ENCODE data around the gene FIG4. TPM values are rescaled to one million over a fixed set of nuclear protein-coding genes. Genes with fewer than 3 reads are reported as not detected.

FIG4 gene
- total RNA-seq, 1 experiment from 2014 or later: 23.1 TPM

- WGBS (ENCODE audit: extremely low coverage, insufficient read length, low lambda C conversion rate): no CpG with 5 or more reads among the region's 5 CpGs
- Histone ChIP-seq H3K79me2 (ENCODE audit: insufficient read depth, low read length) (no peaks in the 10 kb centered on the region), H2AFZ (ENCODE audit: low read length) (no peak overlapping the region), H3K23ac (ENCODE audit: insufficient read length, low read depth, low read length) (no peak overlapping the region), H3K23me2 (ENCODE audit: insufficient read length, low read depth, low read length, poor library complexity, severe bottlenecking) (no peaks in the 10 kb centered on the region), H4K91ac (ENCODE audit: insufficient read length, low read depth, low read length) (no peak overlapping the region), H2AK5ac (ENCODE audit: insufficient read length, low read length) (no peak overlapping the region), H2BK12ac (ENCODE audit: insufficient read length, low read depth, low read length) (no peak overlapping the region), H3K18ac (ENCODE audit: insufficient read length, low read depth, low read length) (no peak overlapping the region), H2BK15ac (ENCODE audit: low read depth, low read length) (no peak overlapping the region), H3K4me1 (ENCODE audit: insufficient read depth, low read length) (no peaks in the 10 kb centered on the region), H3K14ac (ENCODE audit: insufficient read depth, low read length) (no peak overlapping the region), H3K9me3 (ENCODE audit: control insufficient read depth, low read depth, low read length) (no peaks in the 10 kb centered on the region), H3K56ac (ENCODE audit: insufficient read length, low read depth, low read length) (no peak overlapping the region), H4K8ac (replicated peaks; ENCODE audit: insufficient read length, low read depth, low read length) (no peak overlapping the region), H3K4me2 (ENCODE audit: insufficient read depth, insufficient read length, low read length) (no peak overlapping the region), H2BK20ac (ENCODE audit: low read depth, low read length, poor library complexity, severe bottlenecking) (no peak overlapping the region), H2BK120ac (ENCODE audit: low read depth, low read length, poor library complexity, severe bottlenecking) (no peak overlapping the region), H2BK5ac (ENCODE audit: insufficient read length, low read length) (no peak overlapping the region), H3K27ac (ENCODE audit: insufficient read length, low read depth, low read length) (no peak overlapping the region), H3K79me1 (ENCODE audit: insufficient read depth, low read depth, low read length, poor library complexity, severe bottlenecking) (no peaks in the 10 kb centered on the region), H3K9ac (ENCODE audit: extremely low read depth, insufficient read length, low read length) (no peak overlapping the region), H4K20me1 (ENCODE audit: control insufficient read depth, insufficient read depth, insufficient read length) (no peaks in the 10 kb centered on the region), H3K4ac (ENCODE audit: low read depth, low read length) (no peak overlapping the region), H4K5ac (ENCODE audit: insufficient read length, low read depth, low read length) (no peak overlapping the region), H3K27me3 (ENCODE audit: insufficient read depth, low read length) (no peaks in the 10 kb centered on the region), H3T11ph (ENCODE audit: low read length) (no peak overlapping the region)
- no peaks in the 10 kb centered on the region for H3K36me3 Mint-ChIP-seq (ENCODE audit: insufficient read depth in 1 of 3, low read depth in 3 of 3)
- H3K9me3 Mint-ChIP-seq: no peaks in the 10 kb centered on the region; a peak in 1 of 5 replicates
- no peak overlapping the region for H3K4me3 Mint-ChIP-seq
- no peak for DNase-seq
- H3K27ac Mint-ChIP-seq: no peak overlapping the region
- H3K27me3 Mint-ChIP-seq (ENCODE audit: low read depth): peaks cover 3% of the 10 kb centered on the region; the same call in 1 of the 2 replicates
- TF ChIP-seq CTCF (conservative IDR thresholded peaks at IDR 0.05): no peak
- H3K4me1 Mint-ChIP-seq: no peaks in the 10 kb centered on the region
Measured at GRCh38 chr6:109653264-109653663, 37.8 kb upstream of the FIG4 start.
